ENCODE results near the gene ACOXL.

The ACOXL gene

GRCh38 chr2:111122631-111123421 lies 390.5 kb downstream of the ACOXL start:
- TF ChIP-seq CTCF (IDR thresholded peaks at IDR 0.05), result no peak
- H3K27ac ChIP-seq, result peak overlapping the region; percentile 85
- H3K4me2 ChIP-seq (ENCODE audit: low read length), result peak overlapping the region; percentile 97
- H3K79me2 ChIP-seq, result peaks cover 25% of the 10 kb centered on the region
- peak overlapping the region; percentile 88 for H2AFZ ChIP-seq
- peak overlapping the region; percentile 13 for H3K9ac ChIP-seq
- peak overlapping the region; percentile 93 for H3K4me3 ChIP-seq (ENCODE audit: low read depth, low read length)
- H3K9me3 ChIP-seq (ENCODE audit: control insufficient read depth, low read length), result no peaks in the 10 kb centered on the region
- no peaks in the 10 kb centered on the region for H3K27me3 ChIP-seq (ENCODE audit: control insufficient read depth, insufficient read depth, low read length)
- no peaks in the 10 kb centered on the region for H3K36me3 ChIP-seq (ENCODE audit: control insufficient read depth, insufficient read depth, low read length)
- peaks cover 3% of the 10 kb centered on the region for H3K4me1 ChIP-seq

DNA sequence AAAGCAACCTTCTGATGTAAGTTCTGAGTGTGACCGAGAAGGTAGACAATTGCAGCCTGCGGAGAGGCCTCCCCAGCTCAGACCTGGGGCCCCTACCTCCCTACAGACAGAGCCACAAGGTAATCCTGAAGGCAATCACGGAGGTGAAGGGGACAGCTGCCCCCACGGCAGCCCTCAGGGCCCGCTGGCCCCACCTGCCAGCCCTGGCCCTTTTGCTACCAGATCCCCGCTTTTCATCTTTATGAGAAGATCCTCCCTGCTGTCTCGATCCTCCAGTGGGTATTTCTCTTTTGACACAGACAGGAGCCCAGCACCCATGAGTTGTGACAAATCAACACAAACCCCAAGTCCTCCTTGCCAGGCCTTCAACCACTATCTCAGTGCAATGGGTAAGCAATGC lies 391.4 kb downstream of the ACOXL start:
- Histone ChIP-seq H3K79me2 (peaks cover 25% of the 10 kb centered on the region), H3K36me3 (ENCODE audit: control insufficient read depth, insufficient read depth, low read length) (no peaks in the 10 kb centered on the region), H3K4me3 (ENCODE audit: low read depth, low read length) (no peak overlapping the region), H3K27me3 (ENCODE audit: control insufficient read depth, insufficient read depth, low read length) (no peaks in the 10 kb centered on the region), H3K27ac (peak overlapping the region; percentile 85), H2AFZ (no peak overlapping the region), H3K4me1 (peaks cover 3% of the 10 kb centered on the region), H3K9ac (no peak overlapping the region), H3K9me3 (ENCODE audit: control insufficient read depth, low read length) (no peaks in the 10 kb centered on the region), H3K4me2 (ENCODE audit: low read length) (peak overlapping the region; percentile 97)
- no peak for TF ChIP-seq CTCF (IDR thresholded peaks at IDR 0.05)

- H2AFZ ChIP-seq, result no peak overlapping the region
- no peak overlapping the region for H3K27ac ChIP-seq
- peaks cover 3% of the 10 kb centered on the region for H3K4me1 ChIP-seq
- TF ChIP-seq CTCF (IDR thresholded peaks at IDR 0.05), result no peak
- peaks cover 42% of the 10 kb centered on the region for H3K79me2 ChIP-seq
- H3K4me3 ChIP-seq (ENCODE audit: low read depth, low read length), result no peak overlapping the region
- H3K36me3 ChIP-seq (ENCODE audit: control insufficient read depth, insufficient read depth, low read length), result no peaks in the 10 kb centered on the region
- H3K4me2 ChIP-seq (ENCODE audit: low read length), result no peak overlapping the region
- H3K27me3 ChIP-seq (ENCODE audit: control insufficient read depth, insufficient read depth, low read length), result no peaks in the 10 kb centered on the region
- H3K9ac ChIP-seq, result no peak overlapping the region
- no peaks in the 10 kb centered on the region for H3K9me3 ChIP-seq (ENCODE audit: control insufficient read depth, low read length)
These were observed 394.2 kb downstream of the ACOXL start for GRCh38 chr2:111126581-111126980.

GRCh38 chr2:111127351-111127750 lies 395.0 kb downstream of the ACOXL start:
- Histone ChIP-seq H3K4me2 (ENCODE audit: low read length) (no peak overlapping the region), H3K27me3 (ENCODE audit: control insufficient read depth, insufficient read depth, low read length) (no peaks in the 10 kb centered on the region), H3K4me1 (peaks cover 3% of the 10 kb centered on the region), H3K4me3 (ENCODE audit: low read depth, low read length) (no peak overlapping the region), H3K9ac (no peak overlapping the region), H2AFZ (no peak overlapping the region), H3K27ac (no peak overlapping the region), H3K36me3 (ENCODE audit: control insufficient read depth, insufficient read depth, low read length) (no peaks in the 10 kb centered on the region), H3K79me2 (peaks cover 46% of the 10 kb centered on the region), H3K9me3 (ENCODE audit: control insufficient read depth, low read length) (no peaks in the 10 kb centered on the region)
- TF ChIP-seq CTCF (IDR thresholded peaks at IDR 0.05), result no peak

DNA sequence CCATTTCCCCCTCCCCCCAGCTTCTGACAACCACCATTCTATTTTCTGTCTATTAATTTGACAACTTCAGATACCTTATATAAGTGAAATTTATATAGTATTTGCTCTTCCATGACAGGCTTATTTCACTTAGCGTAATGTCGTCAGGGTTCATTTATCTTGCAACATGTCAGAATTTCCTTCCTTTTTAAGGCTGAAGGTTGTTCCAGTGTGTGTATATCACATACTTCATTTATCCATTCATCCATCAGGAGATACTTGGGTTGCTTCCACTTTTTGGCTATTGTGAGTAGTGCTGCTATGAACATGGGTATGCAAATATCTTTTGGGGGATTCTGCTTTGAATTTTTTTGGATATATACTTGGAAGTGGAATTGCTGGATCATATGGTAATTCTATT lies 395.7 kb downstream of the ACOXL start:
- Histone ChIP-seq H2AFZ (no peak overlapping the region), H3K79me2 (peaks cover 49% of the 10 kb centered on the region), H3K9ac (no peak overlapping the region), H3K36me3 (ENCODE audit: control insufficient read depth, insufficient read depth, low read length) (no peaks in the 10 kb centered on the region), H3K27me3 (ENCODE audit: control insufficient read depth, insufficient read depth, low read length) (no peaks in the 10 kb centered on the region), H3K27ac (no peak overlapping the region), H3K4me3 (ENCODE audit: low read depth, low read length) (no peak overlapping the region), H3K9me3 (ENCODE audit: control insufficient read depth, low read length) (no peaks in the 10 kb centered on the region), H3K4me1 (peaks cover 6% of the 10 kb centered on the region), H3K4me2 (ENCODE audit: low read length) (no peak overlapping the region)
- TF ChIP-seq CTCF (IDR thresholded peaks at IDR 0.05), result no peak
